Loucy (cell line): ENCODE data around the gene FARP1.

Source experiments
- H2AFZ ChIP-seq: fragments of 200-600 bp; sonication (generic); 2 replicates; pipeline ENCODE4 v1.6.0; 2016; ENCODE audit warnings: antibody characterized with exemption, mild to moderate bottlenecking, low read length, moderate library complexity
- H3F3A ChIP-seq: fragments of 200-600 bp; 2 replicates; pipeline ENCODE4 v1.6.0; 2016; ENCODE audit warnings: antibody characterized with exemption, low read depth, mild to moderate bottlenecking
- H3K27me3 ChIP-seq: fragments of 200-600 bp; sonication (generic); 2 replicates; pipeline ENCODE4 v1.6.1; 2014; ENCODE audit warnings: low read length, mild to moderate bottlenecking; ENCODE audit not compliant: insufficient read depth, poor library complexity, severe bottlenecking
- H3K36me3 ChIP-seq: fragments of 200-600 bp; sonication (generic); 2 replicates; pipeline ENCODE4 v1.6.1; 2016; ENCODE audit warnings: low read length; ENCODE audit not compliant: insufficient read depth
- H3K4me1 ChIP-seq: fragments of 200-600 bp; sonication (generic); 2 replicates; pipeline ENCODE4 v1.5.1; 2014; ENCODE audit warnings: low read length, mild to moderate bottlenecking; ENCODE audit not compliant: insufficient read depth, poor library complexity, severe bottlenecking
- H3K4me2 ChIP-seq: fragments of 200-600 bp; sonication (generic); 2 replicates; pipeline ENCODE4 v1.6.0; 2014; ENCODE audit warnings: antibody characterized with exemption, low read length, low read depth, mild to moderate bottlenecking; ENCODE audit not compliant: poor library complexity, severe bottlenecking
- H3K4me3 ChIP-seq: fragments of 200-600 bp; sonication (generic); 2 replicates; pipeline ENCODE4 v1.5.1; 2014; ENCODE audit warnings: low read length, mild to moderate bottlenecking, mixed read lengths; ENCODE audit not compliant: poor library complexity, severe bottlenecking
- H3K79me2 ChIP-seq: fragments of 200-600 bp; sonication (generic); 2 replicates; pipeline ENCODE4 v1.6.1; 2014; ENCODE audit warnings: low read length; ENCODE audit not compliant: insufficient read depth
- H3K9ac ChIP-seq: fragments of 200-600 bp; sonication (generic); 2 replicates; pipeline ENCODE4 v1.6.0; 2014; ENCODE audit warnings: mild to moderate bottlenecking, low read depth, low read length, moderate library complexity; ENCODE audit not compliant: poor library complexity, severe bottlenecking
- H3K9me2 ChIP-seq: fragments of 200-600 bp; sonication (generic); replicated peaks from 2 replicates; pipeline ENCODE4 v1.6.1; 2016; ENCODE audit warnings: low read depth, low read length, mixed read lengths
- H3K9me3 ChIP-seq: fragments of 200-600 bp; sonication (generic); 2 replicates; pipeline ENCODE4 v1.6.1; 2014; ENCODE audit warnings: mild to moderate bottlenecking, antibody characterized with exemption, low read length, low read depth; ENCODE audit not compliant: insufficient read depth
- H4K20me1 ChIP-seq: fragments of 200-600 bp; sonication (generic); 2 replicates; pipeline ENCODE4 v1.6.0; 2014; ENCODE audit warnings: antibody characterized with exemption, low read length, mild to moderate bottlenecking; ENCODE audit not compliant: insufficient read depth, poor library complexity, severe bottlenecking
- EZH2phosphoT487 ChIP-seq: fragments of 200-600 bp; IDR thresholded peaks from 2 replicates; pipeline ENCODE4 v1.6.1; 2018; ENCODE audit warnings: antibody characterized with exemption, mild to moderate bottlenecking, moderate library complexity, borderline replicate concordance
- TF ChIP-seq, protein P1 (sequence below): fragments of 200-600 bp; sonication (generic); conservative IDR thresholded peaks from 2 replicates; pipeline ENCODE4 v1.5.1; 2014; ENCODE audit warnings: mild to moderate bottlenecking, antibody characterized with exemption, low read length

FARP1 gene

DNA sequence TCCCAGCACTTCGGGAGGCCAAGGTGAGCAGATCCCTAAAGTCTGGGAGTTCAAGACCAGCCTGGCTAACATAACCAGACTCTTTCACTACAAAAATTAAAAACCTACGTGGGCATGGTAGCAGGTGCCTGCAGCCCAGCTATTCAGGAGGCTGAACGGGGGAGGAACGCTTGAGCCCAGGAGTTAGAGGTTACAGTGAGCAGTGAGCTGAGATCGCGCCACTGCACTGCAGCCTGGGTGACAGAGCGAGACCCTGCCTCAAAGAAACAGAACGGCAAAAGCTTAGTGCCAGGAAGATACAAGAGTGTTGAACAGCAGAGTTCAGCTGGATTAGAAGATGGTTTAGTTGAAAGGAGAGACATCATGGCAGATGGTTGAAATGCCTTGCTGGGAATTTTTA is 58.3 kb downstream of the FARP1 start:
- Histone ChIP-seq H3K27me3 (no peaks in the 10 kb centered on the region), H2AFZ (no peak overlapping the region), H3K4me3 (no peak overlapping the region), H3K79me2 (no peaks in the 10 kb centered on the region), H3K4me2 (no peak overlapping the region), H3K4me1 (no peaks in the 10 kb centered on the region), H4K20me1 (no peaks in the 10 kb centered on the region), H3K36me3 (no peaks in the 10 kb centered on the region), H3K9me3 (peaks cover 4% of the 10 kb centered on the region; the same call in 1 of the 2 replicates), H3F3A (no peaks in the 10 kb centered on the region), H3K9me2 (no peaks in the 10 kb centered on the region), H3K9ac (no peak overlapping the region)
- no peak for TF ChIP-seq EZH2phosphoT487
- TF ChIP-seq, protein P1, sequence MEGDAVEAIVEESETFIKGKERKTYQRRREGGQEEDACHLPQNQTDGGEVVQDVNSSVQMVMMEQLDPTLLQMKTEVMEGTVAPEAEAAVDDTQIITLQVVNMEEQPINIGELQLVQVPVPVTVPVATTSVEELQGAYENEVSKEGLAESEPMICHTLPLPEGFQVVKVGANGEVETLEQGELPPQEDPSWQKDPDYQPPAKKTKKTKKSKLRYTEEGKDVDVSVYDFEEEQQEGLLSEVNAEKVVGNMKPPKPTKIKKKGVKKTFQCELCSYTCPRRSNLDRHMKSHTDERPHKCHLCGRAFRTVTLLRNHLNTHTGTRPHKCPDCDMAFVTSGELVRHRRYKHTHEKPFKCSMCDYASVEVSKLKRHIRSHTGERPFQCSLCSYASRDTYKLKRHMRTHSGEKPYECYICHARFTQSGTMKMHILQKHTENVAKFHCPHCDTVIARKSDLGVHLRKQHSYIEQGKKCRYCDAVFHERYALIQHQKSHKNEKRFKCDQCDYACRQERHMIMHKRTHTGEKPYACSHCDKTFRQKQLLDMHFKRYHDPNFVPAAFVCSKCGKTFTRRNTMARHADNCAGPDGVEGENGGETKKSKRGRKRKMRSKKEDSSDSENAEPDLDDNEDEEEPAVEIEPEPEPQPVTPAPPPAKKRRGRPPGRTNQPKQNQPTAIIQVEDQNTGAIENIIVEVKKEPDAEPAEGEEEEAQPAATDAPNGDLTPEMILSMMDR, result no peak

DNA sequence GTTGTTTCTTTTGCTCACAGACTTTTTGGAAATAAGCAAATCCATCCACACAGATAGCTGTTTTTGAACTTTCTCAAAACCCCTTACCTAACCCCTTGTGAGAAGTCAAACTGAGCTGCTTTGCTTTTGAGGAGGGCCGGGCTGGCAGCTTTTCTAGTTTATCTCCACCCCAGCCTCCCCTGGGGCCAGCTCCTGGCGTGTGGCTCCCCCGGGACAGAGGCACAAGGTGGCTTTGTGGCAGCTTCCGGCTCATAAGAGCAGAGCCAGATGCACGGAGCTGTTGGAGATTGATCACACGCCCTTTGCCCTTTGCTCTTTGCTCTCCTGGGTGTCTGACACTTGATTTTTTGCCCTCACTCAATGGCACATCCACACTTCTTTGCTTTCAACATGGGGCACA is 59.1 kb downstream of the FARP1 start:
- no peak overlapping the region for H3K9ac ChIP-seq
- no peak overlapping the region for H3K4me3 ChIP-seq
- H3K4me1 ChIP-seq, result no peaks in the 10 kb centered on the region
- H3K27me3 ChIP-seq, result no peaks in the 10 kb centered on the region
- no peak overlapping the region for H2AFZ ChIP-seq
- H4K20me1 ChIP-seq, result no peaks in the 10 kb centered on the region
- H3K9me2 ChIP-seq, result no peaks in the 10 kb centered on the region
- no peaks in the 10 kb centered on the region for H3K79me2 ChIP-seq
- TF ChIP-seq EZH2phosphoT487, result no peak
- TF ChIP-seq, protein P1, result no peak
- no peak overlapping the region for H3K4me2 ChIP-seq
- peaks cover 4% of the 10 kb centered on the region; the same call in 1 of the 2 replicates for H3K9me3 ChIP-seq
- no peaks in the 10 kb centered on the region for H3K36me3 ChIP-seq
- no peaks in the 10 kb centered on the region for H3F3A ChIP-seq

DNA sequence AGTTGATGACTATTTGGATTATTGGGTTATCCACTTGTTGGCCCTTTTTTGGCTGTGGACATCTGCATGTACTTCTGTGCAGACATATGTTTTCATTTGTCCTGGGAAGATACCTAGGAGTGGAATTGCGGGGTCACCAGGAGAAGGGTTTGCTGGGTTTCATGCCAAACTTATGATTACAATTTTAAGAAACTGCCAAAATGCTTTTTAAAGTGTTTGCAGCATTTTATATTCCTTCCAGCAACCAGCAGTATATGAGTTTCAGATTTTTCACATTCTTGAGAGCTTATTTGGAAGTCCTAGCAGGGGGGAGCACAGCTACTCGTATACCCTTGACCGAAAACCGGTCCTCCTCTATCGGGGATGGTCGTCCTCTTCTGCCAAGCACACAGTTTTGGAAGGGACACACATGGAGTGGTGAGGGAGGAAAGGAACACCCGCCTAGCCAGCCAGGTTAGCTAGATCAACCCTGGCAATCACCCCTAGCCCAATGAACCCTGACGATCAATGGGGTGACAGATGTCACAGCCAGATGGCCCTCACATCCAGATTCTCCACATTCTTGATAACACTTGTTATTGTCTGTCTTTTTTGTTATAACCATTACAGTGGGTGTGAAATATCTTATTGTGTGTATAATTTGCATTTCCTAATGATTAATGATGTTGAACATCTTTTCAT is 60.9 kb downstream of the FARP1 start:
- no peaks in the 10 kb centered on the region for H3K79me2 ChIP-seq

More for the DNA sequence above, 60.9 kb downstream of the FARP1 start:
- H3K36me3 ChIP-seq, result no peaks in the 10 kb centered on the region
- no peak overlapping the region for H3K9ac ChIP-seq
- H3K9me3 ChIP-seq, result peaks cover 6% of the 10 kb centered on the region; the same call in 1 of the 2 replicates
- no peaks in the 10 kb centered on the region for H4K20me1 ChIP-seq
- no peak overlapping the region for H2AFZ ChIP-seq
- H3K4me3 ChIP-seq, result no peak overlapping the region
- no peaks in the 10 kb centered on the region for H3K27me3 ChIP-seq
- TF ChIP-seq, protein P1, result no peak
- no peak for TF ChIP-seq EZH2phosphoT487
- no peak overlapping the region for H3K4me2 ChIP-seq
- no peaks in the 10 kb centered on the region for H3F3A ChIP-seq
- no peaks in the 10 kb centered on the region for H3K4me1 ChIP-seq
- H3K9me2 ChIP-seq, result no peaks in the 10 kb centered on the region
